ENCODE data around the gene LUM. TPM values are rescaled to one million over a fixed set of nuclear protein-coding genes. Genes with fewer than 3 reads are reported as not detected.

LUM gene
- total and polyA plus RNA-seq, 2 donors from 2014 or later = 102 to 185 TPM

- Histone ChIP-seq H3K27me3 (ENCODE audit: control insufficient read depth, insufficient read depth, low read length) (no peaks in the 10 kb centered on the region), H3K27ac (ENCODE audit: low read depth in 2 of 2, low read length in 2 of 2) (no peak overlapping the region), H3K36me3 (ENCODE audit: control insufficient read depth in 2 of 3, insufficient read depth in 3 of 3, low read length in 3 of 3) (no peaks in the 10 kb centered on the region), H3K4me3 (ENCODE audit: low read length in 3 of 3) (no peak overlapping the region), H3K9ac (ENCODE audit: low read length in 3 of 3) (no peak overlapping the region), H3K9me3 (ENCODE audit: control insufficient read depth in 2 of 3, insufficient read depth in 1 of 3, low read length in 3 of 3) (no peaks in the 10 kb centered on the region), H3K4me1 (ENCODE audit: control insufficient read depth in 2 of 3, insufficient read depth in 2 of 3, low read depth in 1 of 3, low read length in 3 of 3) (no peaks in the 10 kb centered on the region)
- FAIRE-seq (no peak), DNase-seq (no peak)
- TF ChIP-seq CTCF (IDR thresholded peaks at IDR 0.05; ENCODE audit: borderline replicate concordance, extremely low read depth, insufficient read depth) = no peak
- intact Hi-C loops (cut with DNase I) = no loop called here
Measured at GRCh38 chr12:91133871-91134270, 22.6 kb upstream of the LUM start.

GRCh38 chr12:91129662-91130362 lies 18.5 kb upstream of the LUM start:
- no peak overlapping the region for H3K27ac ChIP-seq (ENCODE audit: low read depth in 2 of 2, low read length in 2 of 2)
- no peaks in the 10 kb centered on the region for H3K4me1 ChIP-seq (ENCODE audit: control insufficient read depth in 2 of 3, insufficient read depth in 2 of 3, low read depth in 1 of 3, low read length in 3 of 3)
- H3K9me3 ChIP-seq (ENCODE audit: control insufficient read depth in 2 of 3, insufficient read depth in 1 of 3, low read length in 3 of 3) = no peaks in the 10 kb centered on the region
- H3K27me3 ChIP-seq (ENCODE audit: control insufficient read depth, insufficient read depth, low read length) = no peaks in the 10 kb centered on the region
- DNase-seq (no peak), FAIRE-seq (no peak)
- intact Hi-C loops (cut with DNase I) = no loop called here
- H3K4me3 ChIP-seq (ENCODE audit: low read length in 3 of 3) = no peak overlapping the region
- no peak for TF ChIP-seq CTCF (IDR thresholded peaks at IDR 0.05; ENCODE audit: borderline replicate concordance, extremely low read depth, insufficient read depth)
- H3K36me3 ChIP-seq (ENCODE audit: control insufficient read depth in 2 of 3, insufficient read depth in 3 of 3, low read length in 3 of 3) = no peaks in the 10 kb centered on the region
- H3K9ac ChIP-seq (ENCODE audit: low read length in 3 of 3) = no peak overlapping the region

- Histone ChIP-seq H3K27ac (ENCODE audit: low read depth in 2 of 2, low read length in 2 of 2) (no peak overlapping the region), H3K9me3 (ENCODE audit: control insufficient read depth in 2 of 3, insufficient read depth in 1 of 3, low read length in 3 of 3) (no peaks in the 10 kb centered on the region), H3K9ac (ENCODE audit: low read length in 3 of 3) (no peak overlapping the region), H3K4me1 (ENCODE audit: control insufficient read depth in 2 of 3, insufficient read depth in 2 of 3, low read depth in 1 of 3, low read length in 3 of 3) (no peaks in the 10 kb centered on the region), H3K4me3 (ENCODE audit: low read length in 3 of 3) (no peak overlapping the region), H3K36me3 (ENCODE audit: control insufficient read depth in 2 of 3, insufficient read depth in 3 of 3, low read length in 3 of 3) (no peaks in the 10 kb centered on the region), H3K27me3 (ENCODE audit: control insufficient read depth, insufficient read depth, low read length) (no peaks in the 10 kb centered on the region)
- TF ChIP-seq CTCF (IDR thresholded peaks at IDR 0.05; ENCODE audit: borderline replicate concordance, extremely low read depth, insufficient read depth) = no peak
- FAIRE-seq (no peak), DNase-seq (no peak)
- intact Hi-C loops (cut with DNase I) = no loop called here
Measured at GRCh38 chr12:91127751-91128150, 16.5 kb upstream of the LUM start.

- Histone ChIP-seq H3K9me3 (ENCODE audit: control insufficient read depth in 2 of 3, insufficient read depth in 1 of 3, low read length in 3 of 3) (no peaks in the 10 kb centered on the region), H3K4me1 (ENCODE audit: control insufficient read depth in 2 of 3, insufficient read depth in 2 of 3, low read depth in 1 of 3, low read length in 3 of 3) (no peaks in the 10 kb centered on the region), H3K4me3 (ENCODE audit: low read length in 3 of 3) (no peak overlapping the region), H3K27me3 (ENCODE audit: control insufficient read depth, insufficient read depth, low read length) (no peaks in the 10 kb centered on the region), H3K27ac (ENCODE audit: low read depth in 2 of 2, low read length in 2 of 2) (no peak overlapping the region), H3K9ac (ENCODE audit: low read length in 3 of 3) (no peak overlapping the region), H3K36me3 (ENCODE audit: control insufficient read depth in 2 of 3, insufficient read depth in 3 of 3, low read length in 3 of 3) (no peaks in the 10 kb centered on the region)
- FAIRE-seq (no peak), DNase-seq (no peak)
- no peak for TF ChIP-seq CTCF (IDR thresholded peaks at IDR 0.05; ENCODE audit: borderline replicate concordance, extremely low read depth, insufficient read depth)
- intact Hi-C loops (cut with DNase I) = no loop called here
Measured at GRCh38 chr12:91127306-91127705, 16.0 kb upstream of the LUM start.

Data from kidney (tissue), 14 donors.